HTR-8/SVneo (cell line): ENCODE results near the gene PRKCA.
A peak's percentile ranks its signal among the peaks of the same experiment; 100 is the strongest.

Experiments used
- DNase-seq: peaks from one replicate; pipeline ENCODE4 v3.0.0; 2011; ENCODE audit warnings: low spot score, mixed read lengths; ENCODE audit not compliant: insufficient read length
- FAIRE-seq: peaks from 2 replicates; lab custom pipeline; 2011; peaks lifted over from hg19 to GRCh38; lab: Jason Lieb, UNC

Gene PRKCA

GRCh38 chr17:66549731-66550207 lies 247.4 kb downstream of the PRKCA start:
- DNase-seq (peak; percentile 81), FAIRE-seq (peak; percentile 62)

GRCh38 chr17:66551839-66552238 lies 249.4 kb downstream of the PRKCA start:
- no peak for DNase-seq
- no peak for FAIRE-seq

GRCh38 chr17:66552371-66552770 lies 250.0 kb downstream of the PRKCA start:
- FAIRE-seq (peak; percentile 52), DNase-seq (no peak)

- no peak for DNase-seq
- FAIRE-seq, result no peak
Observed at GRCh38 chr17:66555605-66556004, 253.2 kb downstream of the PRKCA start.

- no peak for DNase-seq
- FAIRE-seq, result no peak
Observed at GRCh38 chr17:66557200-66557599, 254.8 kb downstream of the PRKCA start.

- DNase-seq, result no peak
- no peak for FAIRE-seq
Observed at GRCh38 chr17:66557886-66558285, 255.5 kb downstream of the PRKCA start.

GRCh38 chr17:66560691-66561090 lies 258.3 kb downstream of the PRKCA start:
- DNase-seq (no peak), FAIRE-seq (peak; percentile 4)

GRCh38 chr17:66562119-66562518 lies 259.7 kb downstream of the PRKCA start:
- no peak for FAIRE-seq
- no peak for DNase-seq

- no peak for DNase-seq
Observed at GRCh38 chr17:66564992-66565465, 262.6 kb downstream of the PRKCA start.

GRCh38 chr17:66567234-66568170 lies 265.1 kb downstream of the PRKCA start:
- FAIRE-seq (peak; percentile 69), DNase-seq (peak; percentile 82)

More at GRCh38 chr17:66564992-66565465, 262.6 kb downstream of the PRKCA start:
- FAIRE-seq, result peak; percentile 20

GRCh38 chr17:66569572-66569971 lies 267.2 kb downstream of the PRKCA start:
- no peak for DNase-seq
- no peak for FAIRE-seq

- DNase-seq, result no peak
- peak; percentile 51 for FAIRE-seq
Observed at GRCh38 chr17:66570447-66571195, 268.2 kb downstream of the PRKCA start.

GRCh38 chr17:66571745-66572144 lies 269.3 kb downstream of the PRKCA start:
- peak; percentile 69 for FAIRE-seq

GRCh38 chr17:66573078-66573477 lies 270.7 kb downstream of the PRKCA start:
- FAIRE-seq, result no peak

More at GRCh38 chr17:66571745-66572144, 269.3 kb downstream of the PRKCA start:
- no peak for DNase-seq

GRCh38 chr17:66574123-66574522 lies 271.7 kb downstream of the PRKCA start:
- FAIRE-seq (no peak), DNase-seq (no peak)

More at GRCh38 chr17:66573078-66573477, 270.7 kb downstream of the PRKCA start:
- no peak for DNase-seq

GRCh38 chr17:66576473-66576872 lies 274.1 kb downstream of the PRKCA start:
- DNase-seq (no peak), FAIRE-seq (no peak)

- no peak for FAIRE-seq
- no peak for DNase-seq
Observed at GRCh38 chr17:66577041-66577440, 274.6 kb downstream of the PRKCA start.

GRCh38 chr17:66578781-66579489 lies 276.5 kb downstream of the PRKCA start:
- peak; percentile 92 for FAIRE-seq
- no peak for DNase-seq

- FAIRE-seq, result no peak
- no peak for DNase-seq
Observed at GRCh38 chr17:66579556-66579955, 277.1 kb downstream of the PRKCA start.
